ENCODE data around the gene TWIST2. TPM values are rescaled to one million over a fixed set of nuclear protein-coding genes. Genes with fewer than 3 reads are reported as not detected.
A peak's percentile ranks its signal among the peaks of the same experiment; 100 is the strongest.

The TWIST2 gene
- total and polyA plus RNA-seq, 8 donors: 0.58 to 58.0 (median 12.3) TPM

DNA sequence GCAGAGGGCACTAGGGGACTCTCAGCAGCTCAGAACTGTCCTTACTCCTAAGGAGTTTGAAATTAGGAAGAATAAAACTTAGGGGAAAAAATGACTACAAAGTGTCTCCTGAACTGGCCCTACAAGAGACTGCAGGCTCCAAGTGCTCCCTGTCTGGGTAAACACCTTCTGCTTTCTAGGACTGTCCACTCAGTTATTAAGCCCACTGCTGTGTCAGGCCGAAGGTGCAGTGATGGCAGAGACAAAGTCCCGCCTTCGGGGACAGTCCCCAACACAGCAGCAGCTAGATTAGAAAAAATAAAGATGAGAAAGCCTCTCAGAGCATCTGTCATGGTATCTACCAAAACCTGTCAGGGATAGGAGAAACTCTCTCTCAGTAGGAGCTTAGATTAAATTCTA, 28.3 kb downstream of the TWIST2 start:
- H3K9me3 ChIP-seq: no peaks in the 10 kb centered on the region
- TF ChIP-seq POLR2AphosphoS5 (IDR thresholded peaks at IDR 0.05): no peak
- no peak for TF ChIP-seq EP300 (IDR thresholded peaks at IDR 0.05)
- TF ChIP-seq, protein P1, sequence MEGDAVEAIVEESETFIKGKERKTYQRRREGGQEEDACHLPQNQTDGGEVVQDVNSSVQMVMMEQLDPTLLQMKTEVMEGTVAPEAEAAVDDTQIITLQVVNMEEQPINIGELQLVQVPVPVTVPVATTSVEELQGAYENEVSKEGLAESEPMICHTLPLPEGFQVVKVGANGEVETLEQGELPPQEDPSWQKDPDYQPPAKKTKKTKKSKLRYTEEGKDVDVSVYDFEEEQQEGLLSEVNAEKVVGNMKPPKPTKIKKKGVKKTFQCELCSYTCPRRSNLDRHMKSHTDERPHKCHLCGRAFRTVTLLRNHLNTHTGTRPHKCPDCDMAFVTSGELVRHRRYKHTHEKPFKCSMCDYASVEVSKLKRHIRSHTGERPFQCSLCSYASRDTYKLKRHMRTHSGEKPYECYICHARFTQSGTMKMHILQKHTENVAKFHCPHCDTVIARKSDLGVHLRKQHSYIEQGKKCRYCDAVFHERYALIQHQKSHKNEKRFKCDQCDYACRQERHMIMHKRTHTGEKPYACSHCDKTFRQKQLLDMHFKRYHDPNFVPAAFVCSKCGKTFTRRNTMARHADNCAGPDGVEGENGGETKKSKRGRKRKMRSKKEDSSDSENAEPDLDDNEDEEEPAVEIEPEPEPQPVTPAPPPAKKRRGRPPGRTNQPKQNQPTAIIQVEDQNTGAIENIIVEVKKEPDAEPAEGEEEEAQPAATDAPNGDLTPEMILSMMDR (IDR thresholded peaks at IDR 0.05): no peak
- H3K36me3 ChIP-seq: no peaks in the 10 kb centered on the region
- peak in 1 of 2 donors; percentile 4 for DNase-seq
- H3K4me1 ChIP-seq: peaks cover 0 to 15% (median 0%) of the 10 kb centered on the region in 4 donors
- H3K27ac ChIP-seq: peak overlapping the region in 2 of 5 donors; percentile 39 to 69
- intact Hi-C loops (cut with DNase I; ENCODE audit: low total_unique reads): no loop called here
- peaks cover 0 to 8% (median 0%) of the 10 kb centered on the region in 3 donors for H3K27me3 ChIP-seq
- 85 to 89% (median 87%) methylated on average over 3 of the region's 3 CpGs for WGBS, 5 donors
- H3K4me3 ChIP-seq: no peak overlapping the region

DNA sequence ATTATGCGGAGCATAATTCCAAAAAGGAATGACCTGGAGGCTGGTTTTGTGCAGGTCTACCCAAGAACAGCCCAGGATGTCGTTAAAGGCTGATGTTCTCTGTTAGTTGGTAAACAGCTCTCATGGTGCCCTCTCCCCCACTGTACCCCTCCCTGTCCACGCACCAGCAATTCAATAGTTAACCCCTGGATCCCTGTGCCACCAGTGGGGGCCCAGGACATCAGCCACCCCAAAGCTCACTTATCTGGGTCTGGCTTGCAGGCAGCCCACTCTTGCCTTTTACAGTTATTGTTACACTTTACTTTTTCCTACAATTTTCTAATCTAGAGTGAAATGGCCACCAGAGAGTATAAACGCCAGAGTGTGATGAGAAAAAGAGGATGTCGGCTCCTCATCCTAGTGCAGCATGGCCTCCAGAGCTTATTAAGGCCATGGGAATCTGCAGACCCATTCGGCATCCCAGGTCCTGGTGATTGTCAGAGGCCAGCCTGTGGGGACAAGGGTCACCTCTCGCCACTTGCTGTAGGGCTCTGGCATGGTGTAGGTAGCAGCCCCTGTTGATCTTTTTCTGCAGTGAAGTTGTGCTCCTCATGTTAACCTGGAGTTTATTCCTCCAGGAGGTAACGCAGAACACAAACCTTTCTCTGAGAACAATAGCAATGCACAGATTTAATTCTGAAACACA, 30.3 kb downstream of the TWIST2 start:
- TF ChIP-seq POLR2A (IDR thresholded peaks at IDR 0.05): no peak
- no peak for TF ChIP-seq EP300 (IDR thresholded peaks at IDR 0.05)
- no peak for TF ChIP-seq POLR2AphosphoS5 (IDR thresholded peaks at IDR 0.05)
- TF ChIP-seq, protein P1 (IDR thresholded peaks at IDR 0.05): no peak
- no peak for DNase-seq
- no peak overlapping the region for H3K27ac ChIP-seq
- intact Hi-C loops (cut with DNase I; ENCODE audit: low total_unique reads): no loop called here
- no peak overlapping the region for H3K4me3 ChIP-seq
- H3K27me3 ChIP-seq: peaks cover 0 to 8% (median 0%) of the 10 kb centered on the region in 3 donors
- peaks cover 0 to 22% (median 0%) of the 10 kb centered on the region in 4 donors for H3K4me1 ChIP-seq
- no peaks in the 10 kb centered on the region for H3K9me3 ChIP-seq
- WGBS, 5 donors: 74 to 90% (median 82%) methylated on average over 8 of the region's 8 CpGs
- no peaks in the 10 kb centered on the region for H3K36me3 ChIP-seq

DNA sequence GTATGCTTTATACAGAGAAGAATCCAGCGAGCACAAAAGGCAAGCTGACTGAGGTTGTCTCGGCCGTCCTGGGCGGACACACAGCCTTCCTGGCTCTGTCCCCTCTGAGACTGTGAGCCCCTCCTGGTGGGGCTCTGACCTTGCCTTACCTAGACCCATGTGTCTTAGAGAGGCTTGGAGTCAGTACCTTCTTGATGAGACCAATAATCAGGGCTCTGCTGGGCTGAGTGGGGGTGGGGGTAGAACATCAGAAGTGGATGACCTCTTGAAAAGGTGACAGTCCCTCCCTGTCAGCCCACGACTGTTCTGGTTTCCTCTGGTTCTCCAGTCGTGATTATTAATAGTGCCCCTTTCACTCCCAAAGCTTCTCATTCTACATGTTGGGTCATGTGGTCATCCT, 31.2 kb downstream of the TWIST2 start:
- Histone ChIP-seq H3K36me3 (no peaks in the 10 kb centered on the region), H3K4me3 (no peak overlapping the region), H3K27ac (no peak overlapping the region), H3K4me1 (peaks cover 0 to 30% (median 3%) of the 10 kb centered on the region in 4 donors), H3K9me3 (no peaks in the 10 kb centered on the region), H3K27me3 (peaks cover 0 to 10% (median 0%) of the 10 kb centered on the region in 3 donors)
- intact Hi-C loops (cut with DNase I; ENCODE audit: low total_unique reads): no loop called here
- 73 to 75% (median 73%) methylated on average over 6 of the region's 6 CpGs for WGBS, 5 donors
- no peak for TF ChIP-seq POLR2A (IDR thresholded peaks at IDR 0.05)
- TF ChIP-seq POLR2AphosphoS5 (IDR thresholded peaks at IDR 0.05): no peak
- no peak for DNase-seq

DNA sequence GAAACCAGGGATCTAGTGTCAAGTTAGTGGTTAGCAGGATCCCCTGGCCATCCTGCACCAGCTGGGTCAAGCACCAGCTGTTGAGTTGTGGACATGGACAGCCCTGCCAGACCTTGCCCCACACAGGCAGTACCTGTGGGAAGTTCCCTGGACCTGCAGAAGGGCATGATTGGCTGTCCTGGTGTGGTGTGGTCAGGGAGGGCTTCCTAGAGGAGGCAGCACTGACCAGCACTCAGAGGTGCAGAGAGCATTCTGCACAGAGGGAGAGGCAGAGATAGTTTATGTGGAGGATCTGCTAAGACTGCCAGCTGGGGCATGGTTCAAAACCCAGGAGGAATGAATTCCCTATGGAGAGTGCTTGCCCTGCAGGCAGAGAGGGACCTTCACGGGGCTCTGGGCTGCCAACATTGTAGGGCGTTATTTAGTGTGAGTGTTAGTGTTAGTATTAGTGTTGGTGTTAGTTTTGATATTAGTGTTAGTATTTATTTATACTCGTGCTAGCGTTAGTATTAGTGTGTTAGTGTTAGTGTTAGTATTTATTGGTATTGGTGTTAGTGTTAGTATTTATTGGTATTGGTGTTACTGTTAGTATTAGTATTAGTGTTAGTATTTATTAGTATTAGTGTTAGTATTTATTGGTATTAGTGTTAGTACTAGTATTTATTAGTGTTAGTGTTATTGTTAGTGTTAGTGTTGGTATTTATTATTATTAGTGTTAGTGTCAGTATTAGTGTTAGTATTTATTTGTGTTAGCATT, 31.9 kb downstream of the TWIST2 start:
- no peaks in the 10 kb centered on the region for H3K36me3 ChIP-seq
- intact Hi-C loops (cut with DNase I; ENCODE audit: low total_unique reads): no loop called here
- 76 to 88% (median 81%) methylated on average over 4 of the region's 4 CpGs for WGBS, 5 donors
- peaks cover 0 to 26% (median 3%) of the 10 kb centered on the region in 4 donors for H3K4me1 ChIP-seq
- peaks cover 0 to 18% (median 4%) of the 10 kb centered on the region in 3 donors for H3K27me3 ChIP-seq
- DNase-seq: no peak
- H3K4me3 ChIP-seq: no peak overlapping the region
- H3K27ac ChIP-seq: no peak overlapping the region
- no peaks in the 10 kb centered on the region for H3K9me3 ChIP-seq
- no peak for TF ChIP-seq POLR2AphosphoS5 (IDR thresholded peaks at IDR 0.05)
- TF ChIP-seq, protein P1 (IDR thresholded peaks at IDR 0.05): no peak
- TF ChIP-seq EP300 (IDR thresholded peaks at IDR 0.05): no peak
- TF ChIP-seq POLR2A (IDR thresholded peaks at IDR 0.05): no peak

Data from stomach (tissue), 9 donors.